COLO668 (cell line): ENCODE measurements around the gene GPR158.
"Not testable (repeated sequence)": the region's sequence is repeated elsewhere in the genome, so short reads cannot be mapped to it uniquely, and the experiment has no call there.

ENCODE experiments used
- DNase-seq: peaks from one replicate; lab custom pipeline; 2025; ENCODE audit not compliant: unreplicated experiment; lab: John Stamatoyannopoulos, UW

GPR158 gene

GRCh38 chr10:25300073-25300472 lies 125.3 kb downstream of the GPR158 start:
- DNase-seq: no peak

- no peak for DNase-seq
Observed at GRCh38 chr10:25304606-25305005, 129.8 kb downstream of the GPR158 start.

- no peak for DNase-seq
Observed at GRCh38 chr10:25306386-25306785, 131.6 kb downstream of the GPR158 start.

GRCh38 chr10:25308278-25308677 lies 133.5 kb downstream of the GPR158 start:
- DNase-seq: no peak

- not testable (repeated sequence) for DNase-seq
Observed at GRCh38 chr10:25317596-25318211, 142.9 kb downstream of the GPR158 start.

GRCh38 chr10:25327273-25327672 lies 152.5 kb downstream of the GPR158 start:
- no peak for DNase-seq

- no peak for DNase-seq
Observed at GRCh38 chr10:25328361-25328760, 153.6 kb downstream of the GPR158 start.

DNA sequence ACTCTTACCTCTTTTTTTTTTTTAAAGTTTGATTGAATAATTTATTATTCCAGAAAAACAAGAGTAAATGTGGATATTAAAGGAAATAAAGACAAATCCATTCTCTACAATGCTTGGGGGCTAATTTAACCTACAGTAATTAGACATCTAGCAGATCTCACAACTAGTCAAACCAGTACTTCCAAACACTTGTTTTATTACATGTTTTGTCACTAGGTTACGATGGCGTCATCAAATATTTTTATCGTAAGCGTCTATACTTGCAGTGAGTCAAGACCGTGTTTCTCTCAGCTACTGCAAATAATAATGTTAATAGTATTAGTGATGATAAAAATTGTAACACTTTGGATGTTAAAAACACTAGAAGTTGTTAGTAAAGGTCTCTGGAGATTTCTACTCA lies 154.8 kb downstream of the GPR158 start:
- not testable (repeated sequence) for DNase-seq

DNA sequence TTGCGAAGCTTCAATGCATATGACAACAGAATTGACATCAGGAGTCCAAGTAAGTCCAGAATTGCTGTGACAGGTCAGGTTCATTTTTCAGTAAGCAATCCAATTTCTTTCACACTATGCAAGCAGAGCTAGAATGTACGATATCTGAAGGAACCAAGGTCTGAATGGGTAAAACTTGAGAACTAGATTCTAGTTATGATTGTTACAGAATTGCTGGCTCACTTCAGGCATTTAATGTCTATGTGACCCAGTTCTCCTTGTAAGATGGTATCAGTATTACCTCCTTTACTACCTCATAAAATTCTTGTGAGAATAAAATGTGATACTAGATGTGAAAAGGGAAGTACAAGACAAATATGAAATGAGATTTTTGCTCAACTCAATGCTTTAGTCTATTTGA lies 159.6 kb downstream of the GPR158 start:
- DNase-seq: no peak

DNA sequence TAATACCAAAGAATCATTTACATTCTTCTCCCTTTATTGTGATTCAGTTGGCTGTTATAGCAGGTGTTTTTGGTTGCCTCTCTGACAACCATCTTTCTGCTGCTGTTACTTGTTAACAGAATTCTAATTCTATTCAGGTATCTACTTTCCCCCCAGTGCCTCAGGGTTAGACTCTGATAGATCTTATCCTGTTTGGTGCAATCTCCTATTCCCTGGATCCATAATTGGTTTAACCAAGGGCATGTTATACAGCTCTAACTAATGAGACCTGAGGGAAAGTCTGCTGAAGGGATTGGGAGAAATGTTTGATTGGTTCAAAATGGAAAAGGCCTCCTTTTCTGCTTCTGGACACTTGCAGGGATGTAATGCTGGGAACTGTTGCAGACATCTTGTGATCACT lies 161.5 kb downstream of the GPR158 start:
- DNase-seq: no peak

DNA sequence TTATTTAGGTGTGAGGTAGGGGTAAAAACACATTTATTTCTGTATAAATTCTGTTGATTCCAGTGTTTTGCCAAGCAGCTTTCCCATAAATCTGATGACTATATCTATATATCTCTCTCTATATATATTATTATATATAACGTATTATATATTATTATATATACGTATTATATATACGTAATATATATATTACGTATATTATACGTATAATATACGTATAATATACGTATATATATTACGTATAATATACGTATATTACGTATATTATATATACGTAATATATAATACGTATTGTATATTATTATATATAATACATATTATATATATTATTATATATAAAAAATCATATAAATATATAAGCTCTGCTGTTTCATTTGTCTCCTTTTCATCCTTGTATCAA lies 163.5 kb downstream of the GPR158 start:
- DNase-seq: no peak

GRCh38 chr10:25339966-25340365 lies 165.2 kb downstream of the GPR158 start:
- no peak for DNase-seq

DNA sequence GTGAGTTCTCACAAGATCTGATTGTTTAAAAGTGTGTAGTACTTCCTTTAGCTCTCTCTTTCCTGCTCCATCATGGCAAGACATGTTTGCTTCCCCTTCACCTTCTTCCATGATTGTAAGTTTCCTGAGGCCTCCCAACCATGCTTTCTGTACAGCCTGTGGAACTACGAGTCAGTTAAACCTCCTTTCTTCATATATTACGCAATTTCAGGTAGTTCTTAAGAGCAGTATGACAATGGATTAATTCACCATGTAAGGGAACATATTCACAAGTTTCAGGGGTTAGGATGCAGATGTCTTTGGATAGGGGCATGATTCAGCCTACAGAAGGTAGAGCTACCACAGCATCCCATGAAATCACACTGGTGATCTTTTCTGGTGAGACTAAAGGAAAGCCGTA lies 174.7 kb downstream of the GPR158 start:
- DNase-seq: no peak

DNA sequence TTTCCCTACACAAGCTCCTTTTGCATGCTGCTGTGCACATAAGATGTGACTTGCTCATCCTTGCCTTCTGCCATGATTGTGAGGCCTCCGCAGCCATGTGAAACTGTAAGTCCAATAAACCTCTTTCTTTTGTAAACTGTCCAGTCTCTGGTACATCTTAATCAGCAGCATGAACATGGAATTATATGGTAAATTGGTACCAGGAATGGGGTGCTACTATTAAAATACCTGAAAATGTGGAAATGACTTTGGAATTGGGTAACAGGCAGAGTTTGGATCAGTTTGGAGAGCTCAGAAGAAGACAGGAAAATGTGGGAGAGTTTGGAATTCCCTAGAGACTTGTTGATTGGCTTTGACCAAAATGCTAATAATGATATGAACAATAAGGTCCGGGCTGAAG lies 181.8 kb downstream of the GPR158 start:
- no peak for DNase-seq

DNA sequence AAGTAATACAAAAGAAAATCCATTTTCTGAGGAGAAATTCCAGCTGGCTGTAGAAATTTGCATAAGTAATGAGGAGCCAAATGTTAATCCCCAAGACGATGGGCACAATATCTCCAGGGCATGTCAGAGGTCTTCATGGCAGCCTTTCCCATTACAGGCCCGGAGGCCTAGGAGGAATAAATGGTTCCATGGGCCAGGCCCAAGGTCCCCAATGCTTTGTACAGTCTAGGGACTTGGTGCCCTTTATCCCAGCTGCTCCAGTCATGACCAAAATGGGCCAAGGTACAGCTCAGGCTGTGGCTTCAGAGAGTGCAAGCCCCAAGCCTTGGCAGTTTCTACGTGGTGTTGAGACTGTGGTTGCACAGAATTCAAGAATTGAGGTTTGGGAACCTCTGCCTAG lies 182.5 kb downstream of the GPR158 start:
- DNase-seq: no peak

- no peak for DNase-seq
Observed at GRCh38 chr10:25382029-25382810, 207.4 kb downstream of the GPR158 start.

GRCh38 chr10:25382901-25383300 lies 208.1 kb downstream of the GPR158 start:
- DNase-seq: not testable (repeated sequence)

DNA sequence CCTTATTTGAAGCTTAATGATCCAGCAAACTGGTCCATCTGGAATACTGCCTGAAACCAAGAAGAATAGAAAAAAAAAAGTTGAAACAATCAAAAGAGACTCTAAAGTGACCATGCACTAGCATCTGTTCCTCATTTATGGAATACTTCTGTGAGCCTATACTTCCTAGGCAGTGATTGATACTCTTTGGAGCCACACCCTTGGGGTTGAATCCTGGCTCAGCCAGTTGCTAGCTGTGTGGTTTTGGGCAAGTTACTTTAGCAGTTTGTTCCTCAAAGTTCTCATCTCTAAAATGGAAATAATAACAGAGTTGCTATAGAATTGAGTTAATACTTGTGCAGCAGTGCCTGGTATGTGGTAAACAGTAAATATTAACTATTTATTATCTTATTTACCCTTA lies 208.9 kb downstream of the GPR158 start:
- DNase-seq: no peak

GRCh38 chr10:25384618-25385017 lies 209.8 kb downstream of the GPR158 start:
- DNase-seq: no peak

- no peak for DNase-seq
Observed at GRCh38 chr10:25388188-25388861, 213.5 kb downstream of the GPR158 start.

GRCh38 chr10:25388862-25389206 lies 214.0 kb downstream of the GPR158 start:
- no peak for DNase-seq

DNA sequence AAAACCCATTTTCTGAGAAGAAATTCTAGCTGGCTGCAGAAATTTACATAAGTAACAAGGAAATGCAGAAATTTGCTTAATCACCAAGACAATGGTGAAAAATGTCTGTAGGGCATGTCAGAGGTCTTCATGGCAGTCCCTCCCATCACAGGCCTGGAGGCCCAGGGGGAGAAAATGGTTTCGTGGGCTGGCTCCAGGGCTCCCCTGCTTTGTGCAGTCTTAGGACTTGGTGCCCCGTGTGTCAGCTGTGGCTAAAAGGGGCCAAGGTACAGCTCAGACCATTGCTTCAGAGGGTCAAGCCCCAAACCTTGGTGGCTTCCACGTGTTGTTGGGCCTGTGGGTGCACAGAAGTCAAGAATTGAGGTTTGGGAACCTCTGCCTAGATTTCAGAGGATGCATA lies 215.9 kb downstream of the GPR158 start:
- DNase-seq: no peak
